Psoas muscle (tissue), 8 donors: Measurements from ENCODE around the gene MT1E. TPM values are rescaled to one million over a fixed set of nuclear protein-coding genes. Genes with fewer than 3 reads are reported as not detected.
A peak's percentile ranks its signal among the peaks of the same experiment; 100 is the strongest.

Source experiments
- ATAC-seq, 4 donors: fragments of 200-7000 bp; cut with Tn5 transposase; one replicate each; pipeline ENCODE4 v1.9.1; 2020; ENCODE audit warnings: moderate library complexity in 3 of 4, mild to moderate bottlenecking in 2 of 4
- DNase-seq, 2 donors: peaks; one replicate each; pipeline ENCODE4 v3.0.0-alpha.2; 2020
- H3K27ac ChIP-seq: fragments of 200-600 bp; one replicate; pipeline ENCODE4 v1.8.0; 2022
- H3K27me3 ChIP-seq, 3 donors: fragments of 200-600 bp in 1 of 3; one replicate each; pipeline versions ENCODE4 v1.6.1 to v1.8.0; 2013 to 2022; ENCODE audit warnings: low read length in 2 of 3, mild to moderate bottlenecking in 2 of 3, moderate library complexity in 1 of 3; ENCODE audit not compliant: insufficient read depth in 3 of 3
- H3K36me3 ChIP-seq, 2 donors: fragments of 200-600 bp in 1 of 2; one replicate each; pipeline versions ENCODE4 v1.6.1 to v1.8.0; 2013 to 2022; ENCODE audit warnings: low read depth in 1 of 2, mild to moderate bottlenecking in 1 of 2, moderate library complexity in 1 of 2; ENCODE audit not compliant: insufficient read depth in 1 of 2
- H3K4me1 ChIP-seq: fragments of 200-600 bp; one replicate; pipeline ENCODE4 v1.8.0; 2022
- H3K4me3 ChIP-seq: fragments of 200-600 bp; one replicate; pipeline ENCODE4 v1.8.0; 2022; ENCODE audit warnings: mild to moderate bottlenecking
- H3K9me3 ChIP-seq: fragments of 200-600 bp; one replicate; pipeline ENCODE4 v1.8.0; 2022
- CTCF ChIP-seq: fragments of 200-600 bp; IDR thresholded peaks from one replicate; pipeline ENCODE4 v1.8.0; 2022; ENCODE audit warnings: antibody characterized with exemption
- WGBS, 3 donors: extraction: QIAGEN DNeasy Blood & Tissue Kit; methylation state at CpG; one replicate each; pipeline versions ENCODE4 v1.1.6 to v1.1.7; 2013; 5-methylcytosine and 5-hydroxymethylcytosine counted together
- intact Hi-C, 2 donors: fragments of 100-400 bp; cut with DNase I; formaldehyde crosslinking; loops; one replicate each; pipeline versions ENCODE4 v1.11.0 to v1.14.2; 2022
- polyA plus RNA-seq, 3 donors: library from polyadenylated mRNA; stranded (reverse); fragments of 200-250 nt; gene quantifications; one replicate each; pipeline ENCODE4 v1.2.3, GENCODE V29; 2013
- total RNA-seq, 4 donors: library from RNA; stranded (reverse); fragmentation: NEBNext Ultra II Directional in 2 of 4; extraction: Animal tissue kit (Norgen Biotek cat#: 25700) in 2 of 4; gene quantifications; one replicate each; pipeline versions ENCODE4 v1.2.1 to v1.2.4, GENCODE V29; 2021 to 2023
- donor health status: healthy with polysubstance abuse.
- donor health status: DM: no; HTN: no; CAD: no; lungs with moderate emphysema.
- donor health status: Bipolar disorder and iron deficiency.
- donor health status: healthy.
- donor health status: DM: yes; HTN: yes; CAD: no.
- donor health status: DM: no; HTN: no; CAD: no.
- donor health status: DM: no; HTN: no; CAD: no.
- donor health status: DM: yes; HTN: yes; CAD: no.

The MT1E gene
- total and polyA plus RNA-seq, 7 donors, result 44.1 to 669 (median 452) TPM

- H3K4me1 ChIP-seq, result peaks cover 5% of the 10 kb centered on the region
- DNase-seq (no peak), ATAC-seq (no peak)
- TF ChIP-seq CTCF, result no peak
- H3K27me3 ChIP-seq, result peaks cover 0 to 2% (median 0%) of the 10 kb centered on the region in 3 donors
- no peaks in the 10 kb centered on the region for H3K9me3 ChIP-seq
- intact Hi-C loops, result loop anchor here in 1 of 2 donors (5.0 kb wide), 1 partner anchor 33 kb away; no protein-coding TSS in a partner anchor
- peak overlapping the region; percentile 4 for H3K4me3 ChIP-seq
- H3K27ac ChIP-seq, result no peak overlapping the region
- no peaks in the 10 kb centered on the region for H3K36me3 ChIP-seq
- 54 to 56% (median 55%) methylated on average over 38 to 40 of the region's 40 CpGs for WGBS, 3 donors
These were observed 9.9 kb downstream of the MT1E start for GRCh38 chr16:56635441-56635967.

DNA sequence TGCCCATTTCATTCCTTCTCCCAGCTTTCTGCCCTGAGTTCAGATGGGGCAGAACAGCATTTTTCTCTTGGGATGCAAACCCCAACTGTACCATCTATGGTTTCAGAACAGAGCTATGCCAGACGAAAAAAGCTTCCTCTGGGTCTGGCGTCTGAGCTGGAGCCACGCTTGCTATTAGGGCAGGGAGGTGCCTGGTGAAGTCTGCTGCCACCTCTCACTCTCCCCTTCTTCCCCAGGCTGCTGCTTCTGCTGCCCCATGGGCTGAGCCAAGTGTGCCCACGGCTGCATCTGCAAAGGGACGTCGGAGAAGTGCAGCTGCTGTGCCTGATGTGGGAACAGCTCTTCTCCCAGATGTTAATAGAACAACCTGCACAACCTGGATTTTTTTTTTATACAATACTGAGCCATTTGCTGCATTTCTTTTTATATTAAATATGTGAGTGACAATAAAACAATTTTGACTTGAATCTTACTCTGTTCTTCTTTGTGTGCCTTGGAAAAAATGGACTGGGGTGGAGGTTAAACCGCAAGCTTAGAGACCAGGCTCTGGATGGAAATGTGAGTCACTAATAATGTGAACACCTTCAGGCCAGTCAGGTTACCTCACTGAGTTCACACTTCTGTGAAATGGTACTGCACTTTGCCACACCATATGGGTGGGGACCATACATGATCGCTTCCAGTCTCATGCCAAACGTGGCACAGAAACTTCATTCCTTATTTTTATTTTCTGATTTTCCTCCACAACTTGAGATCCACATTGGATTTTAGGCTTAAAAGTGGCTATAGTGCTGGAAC lies 11.2 kb downstream of the MT1E start:
- peaks cover 0 to 2% (median 0%) of the 10 kb centered on the region in 3 donors for H3K27me3 ChIP-seq
- no peak overlapping the region for H3K27ac ChIP-seq
- DNase-seq, result no peak
- no peaks in the 10 kb centered on the region for H3K36me3 ChIP-seq
- intact Hi-C loops, result loop anchor here in 1 of 2 donors (5.0 kb wide), 1 partner anchor 35 kb away; no protein-coding TSS in a partner anchor
- TF ChIP-seq CTCF, result no peak
- H3K9me3 ChIP-seq, result no peaks in the 10 kb centered on the region
- no peak overlapping the region for H3K4me3 ChIP-seq
- 72 to 82% (median 76%) methylated on average over 9 of the region's 9 CpGs for WGBS, 3 donors
- peaks cover 5% of the 10 kb centered on the region for H3K4me1 ChIP-seq
- no peak for ATAC-seq

DNA sequence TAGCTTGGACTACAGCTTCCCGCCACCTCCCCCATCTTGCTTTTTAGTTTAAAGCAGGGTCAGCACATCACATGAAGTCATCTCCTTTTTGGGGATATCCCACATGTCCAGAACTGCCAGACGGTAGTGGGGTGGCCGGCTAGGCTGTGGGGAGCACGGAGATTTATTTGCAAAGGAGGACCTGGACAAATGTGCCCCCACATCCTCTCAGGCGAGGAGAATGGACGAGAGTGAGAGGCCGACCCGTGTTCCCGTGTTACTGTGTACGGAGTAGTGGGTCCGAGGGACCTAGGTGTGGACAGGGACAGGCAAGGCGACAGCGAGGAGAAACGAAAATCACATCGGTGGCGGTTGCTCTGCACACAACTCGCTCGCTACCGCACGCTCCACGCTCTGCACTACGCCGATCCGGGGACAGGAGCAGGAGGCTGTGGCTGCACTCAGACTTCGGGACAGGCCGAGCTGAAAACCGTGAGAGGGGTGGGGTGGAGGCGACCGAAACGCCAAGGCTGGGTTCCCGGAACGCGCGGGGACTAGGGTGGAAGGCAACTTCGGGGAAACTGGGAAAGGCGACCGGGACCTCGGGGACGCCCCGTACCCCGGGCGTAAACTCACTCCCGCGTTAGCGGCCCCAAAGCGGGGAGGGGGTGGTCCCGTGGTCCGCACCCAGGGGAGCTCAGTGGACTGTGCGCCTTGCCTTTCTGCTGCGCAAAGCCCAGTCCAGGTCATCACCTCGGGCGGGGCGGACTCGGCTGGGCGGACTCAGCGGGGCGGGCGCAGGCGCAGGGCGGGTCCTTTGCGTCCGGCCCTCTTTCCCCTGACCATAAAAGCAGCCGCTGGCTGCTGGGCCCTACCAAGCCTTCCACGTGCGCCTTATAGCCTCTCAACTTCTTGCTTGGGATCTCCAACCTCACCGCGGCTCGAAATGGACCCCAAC lies 12.5 kb downstream of the MT1E start, which contains the start of gene MT1A:
TSS of gene MT1A (plus strand) at position 853 of the 937 bp plus-strand sequence. CDS start at position 926, 73 bp downstream.
- WGBS, 3 donors, result 10 to 16% (median 14%) methylated on average over 67 to 68 of the region's 68 CpGs
- ATAC-seq (peak; percentile 87 to 91 (median 88)), DNase-seq (peak; percentile 87 to 89)
- no peaks in the 10 kb centered on the region for H3K36me3 ChIP-seq
- H3K4me3 ChIP-seq, result peak within 1 kb of the TSS; percentile 69
- H3K27me3 ChIP-seq, result peaks cover 0 to 2% (median 0%) of the 10 kb centered on the region in 3 donors
- no peaks in the 10 kb centered on the region for H3K9me3 ChIP-seq
- H3K27ac ChIP-seq, result peak within 1 kb of the TSS; percentile 65
- TF ChIP-seq CTCF, result no peak
- intact Hi-C loops, result loop anchor here in 1 of 2 donors (5.0 kb wide), 1 partner anchor 36 kb away; no protein-coding TSS in a partner anchor
- peaks cover 5% of the 10 kb centered on the region for H3K4me1 ChIP-seq

GRCh38 chr16:56639045-56639444 lies 13.5 kb downstream of the MT1E start:
- H3K9me3 ChIP-seq, result no peaks in the 10 kb centered on the region
- TF ChIP-seq CTCF, result no peak
- no peak overlapping the region for H3K4me3 ChIP-seq
- DNase-seq (no peak), ATAC-seq (no peak)
- H3K4me1 ChIP-seq, result peaks cover 10% of the 10 kb centered on the region
- H3K27ac ChIP-seq, result no peak overlapping the region
- intact Hi-C loops, result loop anchor here in 1 of 2 donors (5.0 kb wide), 1 partner anchor 37 kb away; no protein-coding TSS in a partner anchor
- no peaks in the 10 kb centered on the region for H3K36me3 ChIP-seq
- peaks cover 0 to 2% (median 0%) of the 10 kb centered on the region in 3 donors for H3K27me3 ChIP-seq
- 52 to 71% (median 54%) methylated on average over 1 of the region's 1 CpG for WGBS, 3 donors
